Non-pigmented ciliary epithelial cell (primary cell): ENCODE measurements around the gene REXO1.

Experiments used
- DNase-seq: peaks from one replicate; pipeline ENCODE4 v3.0.0-alpha.2; 2010; ENCODE audit warnings: low read depth

The REXO1 gene

DNA sequence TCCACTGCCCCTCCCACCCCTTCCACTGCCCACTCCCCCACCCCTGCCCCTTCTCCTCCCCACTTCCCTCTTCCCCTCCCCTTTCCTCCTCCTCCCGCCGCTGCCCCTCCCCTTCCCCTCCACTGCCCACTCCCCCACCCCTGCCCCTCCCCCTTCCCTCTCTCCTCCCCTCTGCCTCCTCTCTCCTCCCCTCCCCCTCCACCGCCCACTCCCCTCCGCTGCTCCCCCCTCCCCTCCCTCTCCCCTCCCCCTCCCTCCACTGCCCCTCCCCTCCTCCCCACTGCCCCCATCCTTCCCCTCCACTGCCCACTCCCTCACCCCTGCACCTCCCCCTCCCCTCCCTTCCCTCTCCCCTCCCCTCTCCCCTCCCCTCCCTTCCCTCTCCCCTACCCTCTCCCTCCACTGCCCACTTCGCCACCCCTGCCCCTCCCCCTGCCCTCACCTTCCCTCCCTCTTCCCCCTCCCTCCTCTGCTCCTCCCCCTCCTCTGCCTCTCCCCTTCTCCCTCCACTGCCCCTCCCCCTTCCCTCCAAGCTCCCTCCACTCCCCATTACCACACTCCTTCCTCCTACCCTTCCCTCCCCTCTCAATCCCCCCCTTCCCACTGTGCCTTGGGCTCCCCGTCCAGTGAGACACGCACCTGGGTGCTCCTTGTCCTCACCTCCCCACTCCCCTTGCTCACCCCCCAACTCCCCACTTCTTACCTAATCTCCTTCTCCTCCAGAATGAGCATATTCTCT lies 58.1 kb downstream of the REXO1 start:
- DNase-seq: no peak

DNA sequence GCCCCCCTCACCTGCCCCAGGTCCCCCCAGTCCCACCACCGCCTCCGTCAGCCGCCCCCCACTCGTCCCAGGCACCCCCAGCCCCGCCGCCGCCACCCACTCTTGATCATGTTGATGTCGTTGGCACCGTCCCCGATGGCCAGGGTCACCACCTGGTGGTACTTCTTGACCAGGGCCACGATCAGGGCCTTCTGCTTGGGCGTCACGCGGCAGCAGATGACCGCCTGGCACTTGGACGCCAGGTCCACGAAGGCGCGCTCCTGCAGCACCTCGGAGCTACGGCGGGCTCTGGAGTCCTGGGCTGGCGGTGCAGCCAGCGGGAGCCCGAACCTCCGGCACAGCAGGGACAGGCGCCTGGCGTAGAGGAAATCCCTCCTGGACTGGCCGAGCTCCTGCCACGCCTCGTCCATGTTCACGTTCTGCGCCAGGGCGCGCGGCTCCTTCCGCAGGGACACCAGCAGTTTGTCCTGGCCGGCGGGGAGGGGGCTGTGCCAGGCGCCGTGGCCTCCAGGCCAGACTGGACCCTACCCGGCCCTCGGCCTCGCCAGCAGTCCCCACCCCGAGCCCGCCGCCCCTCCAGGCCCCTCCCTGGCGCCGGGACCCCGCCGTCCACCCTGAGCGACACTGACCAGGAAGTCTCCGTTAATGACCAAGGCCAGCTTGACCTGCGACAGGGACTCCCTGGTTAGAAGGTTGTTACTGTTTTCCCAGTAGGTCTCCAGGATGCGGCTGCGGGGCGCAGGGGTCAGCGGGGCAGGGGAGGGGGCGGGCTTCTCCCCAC lies 58.8 kb downstream of the REXO1 start:
- DNase-seq: no peak

DNA sequence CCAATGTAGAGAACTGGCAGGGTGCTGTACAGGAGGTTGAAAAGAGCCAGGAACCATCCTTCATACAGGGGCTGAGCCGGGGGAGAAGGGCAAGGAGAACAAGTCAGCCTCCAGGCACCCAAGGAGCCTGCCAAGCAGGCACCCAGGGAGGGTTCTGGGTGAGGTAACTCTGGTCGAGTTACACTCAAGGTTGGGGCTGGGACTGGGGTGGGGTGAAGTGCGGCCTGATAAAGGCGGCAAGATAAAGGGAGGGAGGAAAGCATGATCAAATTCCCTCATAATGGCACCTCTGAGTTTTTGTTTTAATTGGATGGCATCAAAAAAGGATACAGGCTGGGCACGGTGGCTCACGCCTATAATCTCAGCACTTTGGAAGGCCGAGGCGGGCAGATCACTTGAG lies 61.2 kb downstream of the REXO1 start:
- no peak for DNase-seq

DNA sequence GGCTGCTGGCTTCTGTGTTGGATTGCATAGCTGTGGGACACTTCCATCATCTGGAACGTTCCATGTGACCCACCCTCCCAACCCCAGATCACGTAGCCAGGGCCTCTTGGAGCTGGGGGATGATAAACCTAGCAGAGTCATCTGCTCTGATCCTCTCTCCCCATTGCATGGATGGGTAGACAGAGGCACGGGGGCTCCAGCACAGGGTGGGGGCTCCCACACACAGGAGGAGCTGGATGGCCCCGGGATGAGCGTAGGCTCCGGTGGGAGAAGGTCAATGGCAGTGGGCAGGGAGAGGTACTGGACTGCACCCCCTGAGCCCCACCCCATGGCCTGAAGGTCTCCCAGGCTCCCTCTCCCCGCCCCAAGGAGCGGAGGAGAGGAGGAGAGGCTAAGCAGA lies 61.6 kb downstream of the REXO1 start:
- DNase-seq: no peak

DNA sequence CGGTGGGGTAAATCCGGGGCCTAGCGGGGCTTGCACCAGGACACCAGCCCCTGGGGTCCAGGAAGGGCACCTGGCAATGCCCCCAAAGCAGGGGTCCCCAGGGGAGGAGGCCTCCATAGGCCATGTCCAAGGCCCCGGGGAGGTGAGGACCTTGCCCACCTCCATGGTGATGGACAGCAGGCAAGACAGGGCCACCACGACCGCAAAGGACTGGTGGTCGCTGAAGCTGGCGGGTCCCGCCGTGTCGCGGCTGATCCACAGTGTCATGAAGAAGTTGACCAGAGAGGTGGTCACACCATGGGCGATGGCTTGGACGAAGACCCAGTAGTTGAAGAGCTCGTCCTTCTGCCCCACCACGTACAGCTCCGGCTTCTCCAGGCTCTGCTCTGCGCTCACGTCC lies 63.0 kb downstream of the REXO1 start:
- no peak for DNase-seq

DNA sequence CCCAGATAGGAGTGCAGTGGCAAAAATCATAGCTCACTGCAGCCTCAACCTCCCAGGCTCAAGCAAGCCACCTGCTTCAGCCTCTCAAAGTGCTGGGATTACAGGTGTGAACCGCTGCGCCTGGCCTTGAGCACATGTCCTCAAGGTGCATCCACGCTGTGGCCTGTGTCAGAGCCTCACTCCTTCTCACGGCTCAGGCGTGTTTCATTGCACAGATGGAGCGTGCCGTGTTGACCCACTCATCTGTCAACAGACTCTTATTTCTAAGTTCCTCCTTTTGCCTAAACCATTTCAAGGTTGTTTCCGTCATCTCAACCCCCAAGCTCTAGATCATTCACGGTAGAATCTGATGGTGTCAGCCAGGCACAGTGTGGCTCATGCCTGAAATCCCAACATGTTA lies 64.4 kb downstream of the REXO1 start:
- no peak for DNase-seq

DNA sequence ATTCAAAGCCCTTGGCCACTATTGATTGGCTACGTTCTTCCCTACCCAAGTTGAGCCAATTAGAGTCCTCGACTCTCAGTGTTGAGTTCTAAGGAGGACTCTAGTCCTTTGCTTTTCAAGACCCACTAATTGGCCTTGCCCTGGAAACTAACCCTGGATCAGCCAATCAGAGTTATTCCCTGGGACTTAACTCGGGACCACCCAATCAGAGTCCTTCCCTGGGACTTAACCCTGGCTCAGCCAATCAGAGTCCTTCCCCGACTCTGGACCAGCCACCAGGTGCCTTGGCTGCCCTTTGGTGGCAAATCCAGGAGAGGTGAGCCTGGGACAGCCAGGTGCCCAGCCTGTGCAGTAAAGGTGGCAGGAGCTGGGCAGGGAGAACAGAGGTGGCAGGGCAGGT lies 64.9 kb downstream of the REXO1 start:
- DNase-seq: no peak

DNA sequence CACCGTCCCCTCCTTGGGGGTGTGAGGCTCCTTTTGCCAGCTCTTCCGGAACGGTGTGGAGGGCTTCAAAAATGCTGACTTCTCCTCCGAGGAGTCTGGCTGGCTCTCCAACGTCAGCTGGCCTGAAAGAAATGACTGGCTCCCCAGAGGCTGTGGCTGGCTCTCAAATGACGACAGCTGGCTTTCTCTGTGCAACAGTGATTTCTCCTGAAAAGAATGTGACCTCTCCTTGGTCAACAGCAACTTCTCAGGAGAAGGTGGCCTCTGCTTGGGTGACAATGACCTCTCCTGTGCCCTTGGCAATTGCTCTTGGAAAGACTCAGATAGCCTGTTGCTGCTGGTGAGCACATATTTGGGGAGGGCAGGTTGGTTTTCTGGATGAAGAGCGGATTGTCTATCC lies 65.8 kb downstream of the REXO1 start:
- no peak for DNase-seq

DNA sequence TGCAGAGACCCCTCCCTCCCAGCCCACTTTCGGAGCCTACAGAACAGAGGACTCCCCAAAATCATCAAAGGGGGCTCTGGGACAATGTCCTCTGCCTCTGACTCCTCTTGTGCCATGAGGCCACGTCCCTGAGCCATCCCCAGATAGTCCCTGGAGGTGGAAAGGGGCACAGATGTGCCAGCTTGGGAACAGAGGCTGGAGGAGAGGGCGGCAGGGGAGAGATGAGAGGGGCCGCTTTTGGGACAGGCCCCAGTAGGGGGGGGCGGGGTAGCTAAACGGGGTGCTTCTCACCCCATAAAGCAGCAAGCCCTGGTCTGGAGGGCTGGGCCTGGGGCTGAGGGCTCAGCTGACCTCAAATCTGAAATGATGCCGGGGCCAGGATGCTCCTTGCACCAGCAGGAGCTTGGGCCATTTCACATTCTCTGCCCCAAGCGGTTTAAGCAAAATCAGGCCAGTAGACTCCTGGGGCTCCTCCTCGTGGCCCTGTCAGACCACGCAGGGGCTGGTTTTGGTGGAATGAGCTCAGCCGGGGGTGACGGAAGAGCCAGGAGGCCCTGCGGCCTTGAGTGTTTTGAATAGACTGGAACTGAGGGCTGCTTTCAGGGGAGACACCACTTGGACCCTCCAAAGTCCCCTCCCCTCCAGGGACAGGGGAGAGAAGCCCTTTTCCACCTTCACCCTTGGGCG lies 67.9 kb downstream of the REXO1 start:
- DNase-seq: no peak

DNA sequence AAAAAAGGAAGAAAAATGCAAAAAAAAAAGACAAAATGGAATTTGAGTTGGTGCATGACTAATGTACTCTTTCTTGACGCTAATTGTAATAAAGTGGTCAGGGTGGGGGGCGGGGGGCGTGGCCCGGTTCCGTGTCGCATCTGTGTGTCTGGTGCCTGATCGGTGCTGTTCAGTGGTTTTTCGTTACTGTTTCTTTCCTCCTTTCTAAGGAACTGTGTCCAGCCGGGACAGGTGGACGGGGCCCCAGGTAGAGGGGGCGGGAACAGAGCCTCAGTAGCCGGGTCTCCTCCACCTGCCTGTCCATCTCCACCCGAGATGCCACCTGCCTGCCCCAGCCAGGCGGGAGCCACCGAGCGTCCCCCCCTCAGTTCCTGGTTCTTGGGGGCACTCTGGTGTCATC lies 68.7 kb downstream of the REXO1 start:
- DNase-seq: no peak

DNA sequence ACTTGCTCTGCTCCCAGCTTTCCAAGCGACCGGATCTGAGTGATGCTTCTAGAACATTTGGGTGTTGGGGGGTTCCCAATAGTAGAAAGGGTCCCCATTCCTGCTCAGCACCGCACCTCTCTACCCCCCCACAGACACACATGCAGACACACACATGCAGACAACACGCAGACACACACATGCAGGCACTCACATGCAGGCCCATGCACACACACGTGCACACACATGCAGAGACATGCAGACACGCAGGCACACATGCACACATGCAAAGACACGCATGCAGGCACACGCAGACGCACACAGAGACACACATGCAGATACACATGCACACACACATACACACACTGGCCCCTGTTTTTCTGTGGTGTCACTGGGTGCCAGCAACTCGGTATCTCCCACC lies 71.1 kb downstream of the REXO1 start:
- no peak for DNase-seq

DNA sequence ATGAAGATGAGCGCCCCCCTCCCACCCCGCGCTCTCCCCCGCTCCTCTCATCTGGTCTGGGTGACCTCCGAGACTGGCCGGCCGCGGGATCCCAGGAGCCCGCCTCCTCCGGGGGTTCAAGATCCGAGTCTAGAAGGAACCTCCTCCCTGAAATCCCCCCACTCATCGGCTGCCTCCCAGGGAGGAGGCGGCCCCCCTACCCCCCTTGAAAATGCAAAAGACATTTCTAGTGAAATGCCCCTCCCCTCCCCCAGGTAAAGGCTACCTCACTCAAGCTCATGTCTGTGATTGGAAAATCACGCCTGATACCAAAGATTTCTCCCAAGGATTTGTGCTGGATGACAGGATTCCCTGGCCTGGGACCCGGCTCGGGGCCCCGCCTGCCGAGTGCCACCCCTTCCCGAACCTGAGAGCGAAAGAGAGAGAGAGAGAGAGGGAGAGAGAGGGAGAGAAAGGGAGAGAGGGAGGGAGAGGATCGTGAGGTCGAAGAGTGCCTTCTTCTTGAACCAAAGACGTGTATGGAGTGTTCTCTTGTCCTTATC lies 71.6 kb downstream of the REXO1 start:
- DNase-seq: no peak

DNA sequence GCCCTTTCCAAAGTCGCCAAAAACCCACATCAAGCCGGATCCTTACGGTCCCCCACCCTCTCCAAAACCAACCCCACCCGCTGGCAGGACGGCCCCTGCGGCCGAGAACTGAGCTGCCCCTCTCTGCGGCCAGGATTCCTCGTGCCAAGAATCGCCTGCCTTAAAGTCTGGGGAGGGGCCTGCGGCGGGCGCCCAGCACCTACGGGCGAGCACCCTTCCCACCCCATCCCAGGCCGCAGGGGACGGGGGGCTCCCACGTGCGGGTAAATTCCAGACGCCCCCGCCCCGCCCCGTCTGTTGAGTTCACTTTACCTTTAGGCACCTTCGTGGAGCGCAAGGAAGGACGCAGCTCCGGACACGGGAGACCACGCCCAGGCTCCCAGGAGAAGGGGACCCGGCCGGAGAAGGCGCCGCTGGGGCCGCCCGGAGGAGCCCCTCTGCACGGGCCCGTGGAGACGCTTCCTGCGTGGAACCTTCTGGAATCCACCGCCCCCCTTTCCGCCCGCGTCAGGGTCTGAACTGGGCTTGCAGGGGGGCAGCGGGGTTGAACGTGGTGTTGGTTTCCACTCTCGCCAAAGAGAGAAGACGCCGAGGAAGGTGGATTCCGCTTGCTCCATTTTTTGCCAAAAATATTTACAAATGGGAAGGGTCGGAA lies 72.2 kb downstream of the REXO1 start:
- no peak for DNase-seq

DNA sequence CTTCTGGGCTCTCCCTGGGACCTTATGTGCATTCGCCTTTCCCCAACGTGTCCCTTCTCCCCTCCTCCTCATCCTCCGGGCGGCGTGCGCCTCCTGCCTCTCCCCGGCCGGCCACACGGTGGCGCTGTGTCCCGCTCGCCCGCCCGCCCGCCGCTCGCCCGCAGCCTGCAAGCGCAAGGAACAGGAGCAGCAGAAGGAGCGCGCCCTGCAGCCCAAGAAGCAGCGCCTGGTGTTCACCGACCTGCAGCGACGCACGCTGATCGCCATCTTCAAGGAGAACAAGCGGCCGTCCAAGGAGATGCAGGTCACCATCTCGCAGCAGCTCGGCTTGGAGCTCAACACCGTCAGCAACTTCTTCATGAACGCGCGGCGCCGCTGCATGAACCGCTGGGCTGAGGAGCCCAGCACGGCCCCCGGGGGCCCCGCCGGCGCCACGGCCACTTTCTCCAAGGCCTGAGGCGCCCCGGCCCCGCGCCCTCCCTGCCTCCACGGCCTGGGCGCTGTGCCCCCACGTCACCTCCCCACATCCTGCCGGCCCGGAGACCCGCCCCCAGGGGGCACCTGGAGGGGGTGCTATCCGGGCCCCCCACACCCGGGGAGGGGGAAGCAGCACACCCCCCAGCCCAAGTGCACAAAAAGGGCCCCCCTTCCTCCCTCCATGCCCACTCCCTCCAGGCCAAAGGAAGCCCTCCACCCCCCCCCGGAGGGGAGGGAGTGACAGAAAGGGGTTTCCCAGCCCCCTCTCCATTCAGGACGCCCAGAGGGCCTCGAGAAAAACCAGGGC lies 73.1 kb downstream of the REXO1 start:
- DNase-seq: no peak

DNA sequence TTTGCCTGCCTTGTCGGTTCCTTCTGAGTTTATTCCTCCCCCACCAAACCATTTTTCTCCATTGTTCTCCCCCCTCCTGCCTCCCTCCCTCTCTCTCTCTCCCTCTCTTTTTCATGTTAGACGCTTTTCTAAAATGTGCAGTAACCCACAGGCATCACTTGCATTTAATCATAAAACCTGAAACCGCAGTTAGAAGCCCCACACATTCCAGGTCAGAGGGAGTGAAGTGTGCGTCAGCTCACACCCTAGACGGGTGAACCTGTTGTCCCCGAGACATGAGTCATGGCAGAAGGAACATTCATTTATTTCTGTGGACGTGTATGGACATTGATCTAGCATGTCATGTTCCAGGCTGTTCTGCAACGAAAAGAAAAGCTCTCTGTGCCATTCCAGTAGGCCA lies 75.1 kb downstream of the REXO1 start:
- DNase-seq: no peak

DNA sequence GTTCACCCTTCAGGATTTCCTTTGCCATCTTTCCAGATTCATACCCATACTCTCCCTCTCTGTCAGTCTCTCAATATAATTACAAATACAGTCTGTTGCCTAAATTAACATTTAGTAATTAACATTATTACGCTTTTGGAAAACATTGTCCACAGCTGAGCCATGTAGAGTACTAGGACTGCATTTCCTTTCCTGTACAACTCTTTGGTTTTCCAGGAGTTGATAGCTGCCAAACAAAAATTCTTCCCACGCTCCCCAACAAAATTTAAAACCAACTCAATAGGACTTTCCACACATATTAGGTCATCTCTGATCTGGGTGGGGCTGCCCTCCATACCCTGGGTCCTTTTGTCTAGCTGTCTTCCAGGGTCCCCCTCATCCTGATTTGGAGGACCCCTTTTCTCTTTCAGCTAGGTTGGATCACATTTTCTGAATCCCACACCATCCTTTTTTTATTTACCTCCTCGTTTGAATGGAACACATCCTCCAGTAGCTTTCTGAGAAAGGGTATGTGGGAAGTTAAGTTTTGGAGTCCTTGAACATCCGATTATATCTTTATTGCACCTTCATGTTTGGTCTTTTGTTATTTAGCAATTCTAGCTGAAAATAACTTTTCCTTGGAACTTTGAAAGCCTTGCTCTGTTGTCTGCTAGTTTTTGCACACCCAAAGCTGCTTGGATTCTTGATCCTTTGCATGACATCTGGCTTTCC lies 77.3 kb downstream of the REXO1 start:
- DNase-seq: no peak

DNA sequence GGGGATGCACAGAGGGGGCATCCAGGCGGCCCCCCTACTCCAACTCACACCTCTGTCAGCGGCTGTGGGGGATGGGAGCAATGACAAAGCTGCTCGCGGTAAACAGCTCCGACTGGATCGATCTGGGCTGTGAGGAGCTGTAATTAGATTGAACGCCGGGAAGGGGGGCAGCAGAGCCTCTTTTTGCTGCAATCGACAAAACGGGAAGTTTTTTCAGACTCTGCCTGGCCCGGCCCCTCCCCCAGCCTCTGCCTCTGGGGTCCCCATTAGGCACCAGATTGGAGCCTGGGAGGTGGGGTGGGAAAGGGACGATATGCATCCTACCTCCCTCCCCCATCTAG lies 78.7 kb downstream of the REXO1 start:
- no peak for DNase-seq

DNA sequence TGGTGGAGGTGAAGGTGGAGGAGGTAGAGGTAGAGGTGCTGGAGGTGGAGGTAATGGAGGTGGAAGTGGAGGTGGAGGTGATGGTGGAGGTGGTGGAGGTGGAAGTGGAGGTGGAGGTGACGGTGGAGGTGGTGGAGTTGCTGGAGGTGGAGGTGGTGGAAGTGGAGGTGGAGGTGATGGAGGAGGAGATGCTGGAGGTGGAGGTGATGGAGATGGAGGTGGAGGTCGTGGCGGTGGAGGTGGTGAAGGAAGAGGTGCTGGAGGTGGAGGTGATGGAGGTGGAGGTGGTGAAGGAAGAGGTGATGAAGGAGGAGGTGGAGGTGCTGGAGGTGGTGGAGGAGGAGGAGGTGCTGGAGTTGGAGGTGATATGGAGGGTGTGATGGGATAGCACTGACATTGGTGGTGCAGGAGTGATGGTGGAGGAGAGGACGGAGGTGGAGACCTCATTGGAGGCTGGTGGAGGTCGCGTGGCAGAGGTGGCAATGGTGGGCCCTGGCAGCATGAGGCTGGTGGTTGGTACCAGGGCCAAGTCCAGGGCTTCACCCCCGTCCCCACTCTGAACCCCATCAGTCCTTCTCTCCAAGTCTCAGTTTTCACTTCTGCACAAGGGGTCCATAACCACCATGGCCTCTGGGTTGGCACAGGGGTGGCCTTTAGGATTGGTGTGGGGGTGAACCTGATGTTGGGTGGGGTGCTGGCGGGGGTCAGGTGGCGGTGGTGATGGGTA lies 79.2 kb downstream of the REXO1 start:
- no peak for DNase-seq

DNA sequence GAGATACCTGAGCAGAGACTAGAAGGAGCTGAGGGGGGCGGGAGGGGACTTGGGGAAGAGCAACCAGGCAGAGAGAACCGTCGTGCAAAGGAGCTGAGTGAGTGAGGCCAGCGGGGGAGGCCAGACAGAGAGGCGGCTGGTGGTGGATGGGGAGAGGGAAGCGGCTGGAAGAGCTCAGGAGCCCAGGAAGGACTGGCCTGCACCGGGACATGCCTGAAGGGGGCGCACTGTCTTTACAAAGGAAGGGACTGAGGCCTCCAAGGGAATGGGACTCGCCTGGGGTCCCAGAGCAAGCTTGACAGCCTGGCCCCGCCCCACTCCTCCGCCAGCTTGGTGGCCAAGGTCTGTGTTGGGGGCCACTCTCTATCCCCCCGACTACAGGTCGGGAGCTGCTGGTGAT lies 80.0 kb downstream of the REXO1 start:
- no peak for DNase-seq

DNA sequence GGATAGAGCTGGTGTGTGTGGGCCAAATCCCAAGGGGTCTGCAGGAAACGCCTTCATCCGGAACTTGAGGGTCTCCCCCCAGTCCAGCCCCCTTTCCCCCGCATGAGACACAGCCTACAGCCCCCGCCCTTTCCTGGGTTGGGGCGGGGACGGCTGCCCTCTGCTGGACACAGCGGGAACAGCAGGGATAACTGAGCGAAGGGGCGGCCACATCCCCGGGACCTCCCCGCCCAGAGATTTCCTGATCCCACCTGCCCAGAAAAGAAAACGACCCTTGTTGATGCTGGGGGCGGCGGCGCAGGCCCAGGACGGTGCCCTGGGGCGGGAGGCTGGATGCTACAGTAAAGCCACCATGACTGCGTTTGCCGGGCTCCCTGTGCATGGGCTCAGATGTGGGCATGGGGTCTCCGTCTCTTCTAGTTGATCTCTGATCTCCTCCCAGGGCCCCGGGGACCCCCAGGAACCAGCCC lies 80.8 kb downstream of the REXO1 start:
- DNase-seq: no peak
